Activated CD4-positive, alpha-beta T cell treated with anti-CD3 and anti-CD28 coated beads for 48 hours (primary cell): ENCODE measurements around the gene USB1.

Experiments used
- DNase-seq: peaks from one replicate; pipeline ENCODE4 v3.0.0-alpha.2; 2020

Gene USB1

GRCh38 chr16:58051821-58052603 is 50.8 kb downstream of the USB1 start:
- no peak for DNase-seq

- no peak for DNase-seq
Observed at GRCh38 chr16:58053682-58054005, 52.4 kb downstream of the USB1 start.

GRCh38 chr16:58054289-58054688 is 53.1 kb downstream of the USB1 start:
- no peak for DNase-seq

- DNase-seq: no peak
Observed at GRCh38 chr16:58056580-58056979, 55.4 kb downstream of the USB1 start.

- DNase-seq: no peak
Observed at GRCh38 chr16:58057121-58057520, 55.9 kb downstream of the USB1 start.

GRCh38 chr16:58057784-58058183 is 56.6 kb downstream of the USB1 start:
- DNase-seq: no peak

- DNase-seq: no peak
Observed at GRCh38 chr16:58062821-58063220, 61.6 kb downstream of the USB1 start.

GRCh38 chr16:58063377-58064076 is 62.3 kb downstream of the USB1 start:
- no peak for DNase-seq

GRCh38 chr16:58070585-58070984 is 69.4 kb downstream of the USB1 start:
- DNase-seq: no peak
